Stomach (tissue), 4 donors: ENCODE results near the gene ZNF157.

Experiments used
- POLR2AphosphoS5 ChIP-seq, 3 donors: sonication (generic); formaldehyde crosslinking; IDR thresholded peaks; one replicate each; pipeline ENCODE4 v1.6.1; 2016; ENCODE audit warnings: antibody characterized with exemption in 3 of 3
- TF ChIP-seq, protein P1 (sequence below), 7 experiments: fragments of 450-650 bp in 4 of 7; fragments of 200-600 bp in 3 of 7; sonication (generic) in 3 of 7; IDR thresholded peaks; one replicate each; pipeline ENCODE4 v1.5.1; 2016 to 2019; ENCODE audit warnings: antibody characterized with exemption in 7 of 7, control low read depth in 2 of 7, mild to moderate bottlenecking in 1 of 7

DNA sequence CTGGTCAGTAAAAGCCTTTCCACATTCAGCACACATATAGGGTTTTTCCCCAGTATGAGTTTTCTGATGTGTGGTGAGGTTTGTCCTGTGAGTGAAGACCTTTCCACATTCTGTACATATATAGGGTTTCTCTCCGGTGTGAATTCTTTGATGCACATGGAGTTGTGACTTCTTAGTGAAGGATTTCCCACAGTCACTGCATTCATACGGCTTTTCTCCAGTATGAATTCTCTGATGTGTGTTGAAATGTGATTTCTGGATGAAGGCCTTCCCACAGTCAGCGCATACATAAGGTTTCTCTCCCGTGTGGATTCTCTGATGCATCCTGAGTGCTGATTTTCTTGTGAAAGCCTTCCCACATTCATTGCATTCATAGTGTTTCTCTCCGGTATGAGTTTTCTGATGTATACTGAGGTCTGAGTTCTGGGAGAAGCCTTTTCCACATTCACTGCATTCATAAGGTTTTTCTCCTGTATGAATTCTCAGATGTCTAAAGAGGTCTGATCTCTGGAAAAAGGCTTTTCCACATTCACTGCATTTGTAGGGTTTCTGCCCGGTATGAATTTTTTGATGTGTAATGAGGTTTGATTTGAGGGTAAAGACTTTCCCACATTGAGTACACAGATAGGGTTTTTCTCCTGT is 77.9 kb downstream of the ZNF157 start:
- TF ChIP-seq POLR2AphosphoS5 (IDR thresholded peaks at IDR 0.05), result no peak
- TF ChIP-seq, protein P1, sequence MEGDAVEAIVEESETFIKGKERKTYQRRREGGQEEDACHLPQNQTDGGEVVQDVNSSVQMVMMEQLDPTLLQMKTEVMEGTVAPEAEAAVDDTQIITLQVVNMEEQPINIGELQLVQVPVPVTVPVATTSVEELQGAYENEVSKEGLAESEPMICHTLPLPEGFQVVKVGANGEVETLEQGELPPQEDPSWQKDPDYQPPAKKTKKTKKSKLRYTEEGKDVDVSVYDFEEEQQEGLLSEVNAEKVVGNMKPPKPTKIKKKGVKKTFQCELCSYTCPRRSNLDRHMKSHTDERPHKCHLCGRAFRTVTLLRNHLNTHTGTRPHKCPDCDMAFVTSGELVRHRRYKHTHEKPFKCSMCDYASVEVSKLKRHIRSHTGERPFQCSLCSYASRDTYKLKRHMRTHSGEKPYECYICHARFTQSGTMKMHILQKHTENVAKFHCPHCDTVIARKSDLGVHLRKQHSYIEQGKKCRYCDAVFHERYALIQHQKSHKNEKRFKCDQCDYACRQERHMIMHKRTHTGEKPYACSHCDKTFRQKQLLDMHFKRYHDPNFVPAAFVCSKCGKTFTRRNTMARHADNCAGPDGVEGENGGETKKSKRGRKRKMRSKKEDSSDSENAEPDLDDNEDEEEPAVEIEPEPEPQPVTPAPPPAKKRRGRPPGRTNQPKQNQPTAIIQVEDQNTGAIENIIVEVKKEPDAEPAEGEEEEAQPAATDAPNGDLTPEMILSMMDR (IDR thresholded peaks at IDR 0.05), result no peak
